NCI-H2107 treated with DMSO at 0.1 percent for 48 hours (cell line): ENCODE results near the gene SVIL.
"Not testable (repeated sequence)": the region's sequence is repeated elsewhere in the genome, so short reads cannot be mapped to it uniquely, and the experiment has no call there.

ENCODE experiments used
- DNase-seq: peaks from one replicate; lab custom pipeline; 2025; ENCODE audit not compliant: unreplicated experiment; lab: John Stamatoyannopoulos, UW

SVIL gene

DNA sequence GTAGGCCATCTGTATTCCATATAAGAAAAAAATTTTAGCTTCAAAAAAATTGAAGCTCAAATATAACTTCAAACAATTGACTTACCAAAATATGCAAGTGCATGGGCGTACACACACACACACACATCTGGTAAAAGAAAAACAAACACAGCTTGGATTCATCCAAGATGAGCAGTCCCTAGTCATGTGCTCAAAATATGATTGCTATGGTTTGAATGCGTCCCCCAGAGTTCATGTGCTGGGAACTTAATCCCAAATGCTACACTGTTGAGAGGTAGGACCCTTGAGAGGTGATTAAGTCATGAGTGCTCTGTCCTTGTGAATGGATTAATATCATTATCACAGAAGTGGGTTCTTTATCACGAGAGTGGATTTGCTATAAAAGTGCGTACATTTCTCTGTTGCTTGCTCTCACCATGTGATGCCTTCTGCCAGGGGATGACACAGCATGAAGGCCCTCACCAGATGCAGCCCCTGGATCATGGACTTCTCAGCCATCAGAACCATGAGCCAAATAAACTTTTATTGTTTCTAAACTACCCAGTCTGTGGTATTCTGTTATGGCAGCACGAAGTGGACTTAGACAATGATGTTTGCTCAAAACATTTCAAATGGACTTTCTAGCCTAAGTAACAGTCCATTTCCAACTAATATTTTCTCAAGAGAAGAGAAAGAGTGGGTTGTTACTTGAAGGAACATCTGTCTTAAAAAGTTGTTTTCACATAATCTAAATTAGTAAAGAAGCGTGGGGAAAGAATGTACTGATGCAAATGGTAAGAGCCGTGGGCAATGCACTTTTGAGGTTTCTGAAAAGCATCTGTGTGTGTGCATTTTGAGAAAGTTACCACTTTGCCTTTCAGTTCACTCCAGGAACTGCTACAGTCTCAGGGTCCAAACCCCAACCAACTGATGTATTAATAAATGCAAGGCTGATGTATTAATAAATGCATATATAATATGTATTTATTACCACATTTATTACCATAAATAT, 15.1 kb upstream of the SVIL start:
- no peak for DNase-seq

DNA sequence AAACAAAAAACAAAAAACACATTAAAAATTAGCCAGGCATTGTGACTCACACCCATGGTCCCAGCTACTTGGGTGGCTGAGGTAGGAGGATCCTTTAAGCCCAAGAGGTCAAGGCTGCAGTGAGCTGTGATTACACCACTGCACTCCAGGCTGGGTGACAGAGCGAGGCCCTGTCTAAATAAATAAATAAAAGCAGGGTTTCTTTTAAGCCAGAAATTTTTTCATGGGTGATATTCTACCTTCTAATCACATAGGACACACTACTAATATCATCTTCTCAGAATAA, 14.2 kb upstream of the SVIL start:
- DNase-seq = no peak

DNA sequence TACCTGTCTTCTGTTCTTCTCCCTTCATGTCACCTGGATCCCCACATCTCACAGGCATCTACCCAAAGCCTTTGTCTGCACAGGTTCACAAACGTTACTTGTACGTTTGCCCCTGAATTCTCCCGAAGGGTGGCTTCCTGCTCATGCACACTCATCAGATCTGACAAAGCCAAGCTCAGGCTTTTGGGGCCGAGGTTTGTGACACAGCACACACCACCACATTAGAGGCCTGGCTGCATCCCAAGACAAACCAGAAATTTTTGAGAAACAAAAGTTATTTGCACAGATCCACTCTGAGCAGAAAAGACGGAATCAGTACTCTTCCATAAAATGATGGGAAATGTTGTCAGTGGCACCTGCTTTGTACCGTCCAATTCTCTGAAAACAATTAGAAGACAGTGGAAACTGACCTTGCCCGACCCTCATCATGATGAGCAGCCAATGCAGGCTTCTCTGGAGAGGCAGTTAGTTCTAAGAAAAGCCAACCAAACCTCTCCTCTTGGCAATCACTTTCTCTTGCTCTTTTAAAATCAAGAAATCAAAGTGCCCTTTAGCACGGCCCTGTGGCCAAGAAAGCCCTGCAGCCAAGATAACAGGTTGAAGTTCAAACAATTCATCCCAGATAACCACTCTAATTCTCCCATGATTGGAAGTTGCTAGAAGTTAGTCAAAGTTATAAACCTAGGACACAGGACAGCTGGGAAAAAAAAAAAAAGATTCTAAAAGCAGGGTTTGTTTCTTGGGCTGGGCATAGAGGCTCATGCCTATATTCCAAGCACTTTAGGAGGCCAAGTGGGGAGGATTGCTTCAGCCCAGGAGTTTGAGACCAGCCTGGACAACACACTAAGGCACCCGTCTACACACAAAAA, 13.6 kb upstream of the SVIL start:
- no peak for DNase-seq

DNA sequence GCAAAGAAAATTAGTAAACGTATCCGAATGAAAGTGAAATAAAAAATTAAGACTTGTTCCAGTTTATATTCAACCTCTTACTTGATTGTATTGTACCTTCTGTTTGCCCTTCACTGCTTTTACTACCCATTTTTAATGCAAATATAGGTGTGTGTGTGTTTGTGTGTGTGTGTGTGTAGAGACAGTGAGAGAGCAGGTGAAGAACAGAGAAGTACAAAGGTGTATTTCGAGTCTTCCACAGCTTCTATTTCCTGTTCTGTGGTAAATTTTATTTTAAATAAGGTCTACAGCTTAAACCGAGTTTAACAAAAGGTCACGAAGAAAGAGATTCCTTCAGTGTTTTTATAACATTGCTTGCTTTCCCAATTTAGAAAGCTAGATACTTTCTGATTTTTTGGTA, 12.7 kb upstream of the SVIL start:
- no peak for DNase-seq

DNA sequence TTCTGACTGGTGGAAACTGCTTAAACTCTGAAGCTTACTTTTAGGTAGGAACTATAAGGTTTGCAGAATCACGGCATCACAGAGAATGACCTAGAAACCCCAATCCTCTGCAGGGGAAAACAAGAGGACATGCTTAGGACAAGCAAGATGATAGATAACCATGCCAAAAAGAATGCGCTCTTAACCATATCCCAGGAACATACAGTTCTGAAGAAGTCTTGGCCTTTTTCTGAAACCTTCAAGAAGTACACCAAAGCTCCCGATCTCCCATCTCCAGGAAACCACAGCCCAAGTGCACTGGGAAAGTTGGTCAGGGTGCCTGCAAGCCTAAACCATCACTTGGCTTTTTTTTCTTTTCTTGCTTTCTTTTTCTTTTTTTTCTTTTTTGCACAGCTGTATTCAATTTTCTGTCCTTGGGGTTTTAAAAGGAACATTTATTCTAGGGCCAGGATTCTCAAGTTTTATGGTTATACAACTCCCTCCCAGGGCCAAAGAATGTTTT, 12.2 kb upstream of the SVIL start:
- no peak for DNase-seq

DNA sequence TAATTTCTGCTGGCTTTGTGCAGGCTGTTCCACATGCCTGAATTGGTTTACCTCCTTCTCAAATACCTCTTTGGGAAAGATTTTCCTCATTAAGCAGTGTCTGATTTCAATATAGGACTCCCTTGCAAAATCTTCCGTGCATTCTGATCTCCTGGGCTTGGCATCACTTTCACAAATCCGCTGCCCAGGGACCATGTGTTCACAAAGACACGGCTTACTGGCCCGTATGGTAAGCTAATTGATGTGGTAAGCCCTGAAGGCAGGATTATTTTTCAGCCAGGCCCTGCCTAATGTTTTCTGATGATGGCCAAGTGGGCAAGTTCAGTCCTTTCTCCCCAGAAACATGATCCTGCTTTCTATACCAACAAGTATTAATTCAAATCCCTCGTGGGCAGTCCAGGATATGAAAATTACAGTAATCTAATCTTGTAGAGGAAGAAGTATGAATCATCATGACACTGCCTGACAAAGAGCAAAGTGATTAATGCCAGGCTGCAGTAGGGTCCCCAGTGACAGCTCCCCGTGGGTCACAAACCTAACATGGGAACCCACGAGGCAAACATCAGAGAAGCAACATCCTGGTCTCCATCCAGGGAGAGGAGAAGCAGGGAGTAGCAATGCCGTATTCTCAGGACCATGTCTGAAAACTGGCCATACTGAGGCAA, 11.6 kb upstream of the SVIL start:
- peak; percentile 43 for DNase-seq

DNA sequence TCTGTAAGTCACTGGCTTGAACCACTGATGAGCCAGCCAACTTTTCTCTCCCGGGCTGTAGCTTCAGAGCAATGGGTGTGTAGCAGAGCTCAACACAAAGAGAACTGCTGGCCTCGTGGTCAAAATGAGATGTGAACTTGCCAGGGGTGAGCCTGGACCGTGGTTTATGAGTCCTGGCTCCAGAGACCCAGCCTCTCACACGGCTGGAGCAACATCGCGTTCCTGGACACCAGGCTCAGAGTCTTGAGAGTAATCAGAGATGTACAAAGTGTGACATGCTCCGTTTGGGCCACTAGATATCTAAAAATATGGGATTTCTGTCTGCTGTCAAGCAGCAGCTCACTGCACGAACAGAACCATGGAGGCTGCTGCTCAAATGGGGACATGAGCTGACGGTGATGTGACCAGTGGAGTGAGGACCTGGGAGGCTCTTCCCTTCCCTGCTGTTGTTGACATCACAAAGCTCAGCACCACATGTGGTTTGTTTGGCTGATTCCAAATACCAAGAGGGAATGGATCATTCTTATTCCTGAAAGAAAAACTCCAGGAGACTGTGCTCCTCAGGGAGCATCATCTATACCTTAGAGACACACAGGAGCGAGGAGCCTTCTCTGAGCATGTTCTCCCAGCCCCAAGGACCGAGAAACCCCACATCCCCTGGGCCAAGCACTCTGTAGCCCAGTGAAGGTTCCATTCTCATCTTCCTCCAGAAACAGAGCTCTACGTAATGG, 9.2 kb upstream of the SVIL start:
- no peak for DNase-seq

DNA sequence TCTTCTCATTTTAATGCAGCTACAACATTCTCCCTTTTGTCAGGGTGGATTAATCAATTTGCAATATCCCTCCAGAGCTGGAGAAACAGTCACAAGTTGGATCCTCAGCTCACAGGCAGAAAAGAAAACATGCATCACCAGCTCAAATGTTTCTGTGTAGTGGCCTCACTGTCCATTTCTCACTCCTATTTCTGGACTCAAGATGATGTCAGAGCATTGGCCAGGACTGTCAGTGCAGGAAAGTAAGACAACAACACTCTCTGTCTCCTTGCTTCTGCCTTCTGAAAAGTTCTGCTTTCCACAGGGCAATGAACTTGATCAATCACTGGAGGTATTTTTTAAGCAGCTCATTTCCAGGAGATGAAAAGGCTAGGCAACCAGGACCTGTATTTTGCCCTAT, 8.2 kb upstream of the SVIL start:
- no peak for DNase-seq

DNA sequence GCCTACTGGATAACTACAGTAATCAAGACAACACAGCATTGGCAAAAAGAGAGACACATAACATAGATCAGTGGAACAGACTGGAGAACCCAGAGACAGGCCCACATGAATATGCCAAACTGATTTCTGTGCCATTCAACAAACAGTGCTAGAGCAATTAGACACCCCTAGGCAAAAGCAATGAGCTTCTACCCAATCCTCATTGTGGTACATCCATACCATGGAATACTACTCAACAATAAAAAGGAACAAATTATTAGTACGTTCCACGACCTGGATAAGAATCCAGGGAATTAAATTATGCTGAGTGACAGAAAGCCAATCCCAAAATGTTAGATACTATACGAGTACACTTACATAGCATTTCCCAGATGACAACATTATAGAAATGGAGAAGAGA, 2.8 kb upstream of the SVIL start:
- no peak for DNase-seq

DNA sequence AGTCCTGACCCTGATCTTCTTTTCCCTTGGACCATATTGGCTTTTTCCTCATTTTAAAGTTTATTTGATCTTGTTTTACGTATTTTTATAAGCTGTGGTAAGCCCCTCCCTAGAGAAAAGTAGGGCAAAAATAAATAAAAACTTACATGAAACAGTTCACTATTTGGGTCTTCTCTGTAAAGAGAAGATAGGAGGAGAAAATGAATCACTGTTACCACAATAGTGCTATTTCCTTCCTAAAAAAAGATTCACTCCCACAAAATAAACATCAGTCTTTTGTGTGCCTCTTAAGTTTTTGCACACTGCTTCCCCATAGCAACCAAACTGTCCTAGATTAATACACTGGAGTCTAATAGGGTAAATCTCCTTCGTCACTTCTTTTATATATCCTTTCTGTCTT, 1.4 kb upstream of the SVIL start:
- DNase-seq = no peak

DNA sequence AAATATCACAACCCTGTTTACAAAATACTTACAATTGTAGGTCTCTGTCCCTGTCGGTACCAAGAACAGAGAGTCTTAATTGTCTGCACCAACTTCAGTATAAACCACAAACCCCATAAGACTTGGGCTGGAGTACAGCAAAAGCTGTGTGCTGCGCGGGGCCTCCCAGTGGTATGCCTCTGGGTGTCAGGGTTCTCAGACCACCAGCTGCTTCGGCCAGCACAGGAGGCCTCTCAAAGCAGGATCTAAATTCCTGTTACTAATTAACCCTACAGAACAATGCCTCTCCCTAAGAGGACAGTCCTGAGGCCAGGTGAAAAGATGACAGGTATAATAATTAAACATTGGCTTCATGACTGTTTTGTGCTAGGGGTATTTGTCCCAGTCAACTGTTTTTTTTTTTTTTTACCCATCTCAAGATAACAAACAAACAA, 957 bp upstream of the SVIL start:
- DNase-seq = no peak

DNA sequence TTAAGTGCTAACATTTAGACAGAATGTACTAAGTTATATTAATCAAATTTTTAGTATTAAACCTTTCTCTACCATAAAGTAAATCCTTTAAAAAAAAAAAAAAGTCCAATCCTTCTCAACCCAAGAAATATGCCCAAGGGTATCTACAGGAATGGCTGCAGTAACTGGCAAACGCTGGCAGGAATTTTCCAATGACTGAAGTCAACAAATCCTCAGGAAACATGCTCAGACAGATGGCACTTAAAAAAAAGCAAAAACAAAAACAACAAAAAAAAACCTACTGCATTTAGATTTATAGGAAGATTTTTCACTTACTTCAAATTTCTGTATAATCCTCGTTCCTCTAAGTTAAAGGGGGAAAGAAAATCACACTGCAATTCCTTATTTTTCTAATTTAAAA, 666 bp downstream of the SVIL start:
- DNase-seq = no peak

DNA sequence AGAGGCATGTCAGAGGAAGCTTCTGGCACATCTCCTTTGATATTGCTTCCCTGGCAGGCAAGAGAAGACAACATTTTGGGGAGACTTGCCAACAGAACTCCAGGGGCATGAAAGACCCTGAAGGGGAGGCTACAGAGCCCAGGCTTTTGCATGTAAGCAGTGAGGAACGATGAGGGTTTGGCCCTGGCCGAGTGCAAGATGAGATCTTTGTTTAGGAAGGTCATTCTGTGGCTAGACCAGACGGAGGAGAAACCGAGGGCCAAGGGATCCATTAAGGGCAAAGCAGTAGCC, 3.8 kb downstream of the SVIL start:
- DNase-seq = no peak

DNA sequence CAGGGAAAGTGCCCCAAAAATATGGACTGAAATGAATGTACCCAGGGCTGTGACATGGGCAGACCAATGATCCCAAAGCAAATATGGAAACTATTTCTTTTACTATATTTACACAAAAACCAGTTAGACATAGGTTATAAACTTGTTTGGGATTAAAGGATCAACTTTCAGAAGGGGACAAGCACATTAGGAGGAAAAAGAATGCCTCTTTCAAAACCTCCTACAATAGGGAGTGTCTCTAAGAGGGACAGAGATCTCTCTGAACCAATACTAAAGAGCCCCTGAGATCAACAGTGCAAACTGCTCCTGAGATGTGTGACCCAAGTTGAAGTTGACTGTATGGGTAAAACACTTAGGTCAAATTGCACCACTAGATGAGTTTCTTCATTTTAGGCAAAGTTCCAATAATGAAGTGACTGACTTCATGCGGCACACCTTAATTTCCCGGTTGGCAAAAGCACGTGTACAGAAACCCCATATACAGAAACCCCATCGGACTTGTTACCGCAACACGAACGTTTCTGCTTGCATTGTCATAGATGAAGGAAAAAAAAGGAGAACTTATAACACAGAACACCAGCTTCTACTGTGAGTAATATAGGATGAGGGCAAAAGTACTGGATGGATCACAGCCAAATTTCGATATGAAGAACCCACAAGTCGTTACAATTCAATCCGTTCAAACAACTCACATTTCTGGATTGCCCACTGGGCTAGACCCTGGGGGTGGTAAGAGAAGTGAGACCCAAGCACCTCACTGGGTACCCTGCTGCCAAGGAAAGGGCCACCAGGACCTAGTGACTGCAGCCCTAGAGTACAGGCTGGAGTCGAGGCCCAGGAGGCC, 4.3 kb downstream of the SVIL start:
- DNase-seq = no peak

DNA sequence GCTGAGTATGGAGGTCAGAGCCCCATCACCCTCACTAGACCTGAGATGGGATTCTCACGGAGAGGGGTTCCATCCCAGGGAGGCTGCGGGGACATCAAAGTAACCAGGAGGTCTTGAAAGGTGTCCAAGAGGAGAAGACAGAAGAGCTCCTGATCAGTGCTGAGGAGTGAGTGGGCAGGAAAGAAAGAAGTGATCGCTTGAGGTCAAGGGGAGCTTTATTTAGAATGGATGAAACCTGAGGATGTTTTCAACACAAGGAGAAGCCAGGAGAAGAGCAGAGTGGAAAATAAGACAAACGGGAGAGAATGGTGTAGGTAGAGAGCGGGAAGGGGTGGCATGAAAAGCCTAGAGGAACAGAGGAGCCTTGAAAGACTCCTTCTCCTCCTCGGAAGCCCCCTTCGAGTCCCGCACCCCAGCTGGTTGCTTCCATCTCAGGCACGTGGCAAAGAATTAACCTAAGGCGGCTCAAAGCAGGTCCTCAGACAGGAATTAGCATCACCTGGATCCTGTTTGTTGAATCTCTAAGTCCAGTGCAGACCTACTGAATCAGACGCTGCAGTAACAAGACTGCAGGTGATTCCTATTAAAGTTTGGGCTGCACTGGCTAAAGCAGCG, 5.8 kb downstream of the SVIL start:
- no peak for DNase-seq

DNA sequence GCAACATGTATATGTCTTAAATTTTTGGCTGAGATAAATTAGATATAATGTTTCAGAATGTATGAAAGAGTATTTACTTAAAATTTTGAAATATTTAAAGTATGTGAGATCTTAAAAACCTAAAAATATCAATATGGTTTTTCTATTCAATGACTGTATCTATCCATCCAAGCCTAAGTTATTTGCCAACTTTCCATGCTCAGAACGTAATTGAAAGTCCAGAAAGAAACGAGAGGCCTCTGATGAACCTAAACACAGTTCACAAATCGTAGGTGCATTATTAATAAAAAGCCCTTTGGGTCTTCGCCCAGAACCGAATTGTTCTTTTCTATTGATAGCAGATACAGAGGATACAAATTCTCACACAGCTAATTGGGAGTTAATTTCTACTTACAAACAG, 6.5 kb downstream of the SVIL start:
- DNase-seq = no peak

DNA sequence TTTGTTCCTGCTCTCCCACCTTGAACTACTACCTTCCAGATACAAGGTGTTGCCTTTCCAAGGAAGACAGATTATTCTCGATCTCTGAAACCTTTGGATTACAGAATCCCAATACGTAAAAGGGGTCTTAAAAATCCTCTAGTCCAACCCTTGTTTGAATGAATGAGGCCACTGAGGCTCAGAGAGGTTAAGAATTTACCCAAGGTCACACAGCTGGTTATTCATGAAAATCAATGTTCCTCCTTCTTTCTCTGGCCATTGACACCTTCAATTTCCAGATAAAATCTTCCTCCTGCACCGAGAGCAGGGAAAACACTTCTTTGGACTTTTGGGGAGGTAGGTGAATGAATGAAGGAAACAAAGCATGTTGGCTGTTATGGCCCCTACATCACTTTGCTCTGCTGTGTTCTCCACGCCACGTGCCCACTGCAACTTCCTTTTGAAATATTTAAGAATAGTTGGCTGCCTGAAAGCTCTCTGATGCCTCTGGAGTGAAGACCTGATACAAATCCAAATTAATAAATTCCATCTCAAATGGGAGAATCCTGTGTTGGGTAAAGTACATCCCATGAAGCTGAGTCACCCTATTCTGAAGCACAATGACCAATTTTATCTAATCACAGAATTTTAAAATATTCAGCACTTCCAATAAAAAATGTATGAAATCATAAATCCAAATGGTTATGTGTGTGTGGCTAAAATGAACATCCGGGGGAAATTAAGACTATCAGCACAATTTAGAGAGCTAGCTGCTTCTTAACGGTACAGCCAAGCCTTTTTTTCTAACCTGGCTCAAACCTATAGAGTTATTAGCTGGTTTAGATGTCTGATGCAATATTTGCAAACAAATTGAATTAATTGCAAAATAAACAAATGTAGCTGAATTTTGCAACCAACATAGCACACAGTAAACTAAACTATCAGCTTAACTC, 7.3 kb downstream of the SVIL start:
- no peak for DNase-seq

DNA sequence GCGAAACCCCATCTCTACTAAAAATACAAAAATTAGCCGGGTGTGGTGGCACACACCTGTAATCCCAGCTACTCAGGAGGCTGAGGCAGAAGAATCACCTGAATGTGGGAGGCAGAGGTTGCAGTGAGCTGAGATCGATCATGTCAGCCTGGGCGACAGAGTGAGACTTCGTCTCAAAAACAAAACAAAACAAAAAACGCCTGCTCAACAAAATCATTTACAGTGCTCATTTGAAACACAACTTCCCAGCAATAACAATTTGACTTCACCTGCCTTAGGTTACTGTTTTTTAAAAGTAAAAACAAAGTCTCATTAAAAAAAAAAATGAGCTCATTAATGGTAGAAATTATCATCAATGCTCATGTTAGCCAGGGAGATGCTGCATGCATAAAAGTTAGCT, 10.4 kb downstream of the SVIL start:
- DNase-seq = not testable (repeated sequence)

DNA sequence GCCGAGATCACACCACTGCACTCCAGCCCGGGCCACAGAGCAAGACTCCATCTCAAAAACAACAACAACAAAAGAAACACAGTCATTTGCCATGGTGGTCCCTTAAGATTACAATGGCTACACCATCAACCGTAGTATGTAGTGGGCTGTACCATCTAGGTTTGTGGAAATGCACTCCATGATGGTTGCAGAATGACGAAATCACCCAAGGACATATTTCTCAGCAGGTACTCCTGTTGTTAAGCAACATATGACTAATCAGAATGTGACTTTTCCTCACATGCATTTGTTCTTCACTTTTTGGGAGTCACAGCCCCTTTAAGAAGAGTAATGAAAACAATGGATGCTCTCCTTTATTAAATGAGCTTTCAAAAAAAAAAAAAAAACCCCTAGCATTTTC, 11.0 kb downstream of the SVIL start:
- no peak for DNase-seq
